Measurements from ENCODE around the gene SLC25A24.
"Not testable (repeated sequence)": the region's sequence is repeated elsewhere in the genome, so short reads cannot be mapped to it uniquely, and the experiment has no call there.

DNA sequence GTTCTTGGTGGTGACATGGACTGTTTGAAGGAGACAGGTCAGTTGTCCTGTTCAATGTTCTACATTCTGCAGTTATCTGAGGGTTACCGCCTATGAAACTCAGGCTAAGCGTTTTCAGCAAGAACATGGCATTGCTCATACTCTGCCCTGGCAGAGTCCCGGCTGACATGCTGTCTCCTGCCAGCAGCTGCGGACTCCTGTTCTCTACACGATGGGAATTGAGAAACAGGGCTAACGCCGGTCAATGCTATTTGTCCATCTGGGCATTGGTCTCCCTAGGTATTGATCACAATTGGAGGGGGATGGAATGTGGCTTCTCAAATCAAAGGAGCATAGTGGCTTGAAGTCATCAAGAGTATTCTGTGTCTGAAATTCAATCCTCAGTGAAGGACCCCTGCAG, 23.1 kb upstream of the SLC25A24 start:
- TF ChIP-seq, protein P1, sequence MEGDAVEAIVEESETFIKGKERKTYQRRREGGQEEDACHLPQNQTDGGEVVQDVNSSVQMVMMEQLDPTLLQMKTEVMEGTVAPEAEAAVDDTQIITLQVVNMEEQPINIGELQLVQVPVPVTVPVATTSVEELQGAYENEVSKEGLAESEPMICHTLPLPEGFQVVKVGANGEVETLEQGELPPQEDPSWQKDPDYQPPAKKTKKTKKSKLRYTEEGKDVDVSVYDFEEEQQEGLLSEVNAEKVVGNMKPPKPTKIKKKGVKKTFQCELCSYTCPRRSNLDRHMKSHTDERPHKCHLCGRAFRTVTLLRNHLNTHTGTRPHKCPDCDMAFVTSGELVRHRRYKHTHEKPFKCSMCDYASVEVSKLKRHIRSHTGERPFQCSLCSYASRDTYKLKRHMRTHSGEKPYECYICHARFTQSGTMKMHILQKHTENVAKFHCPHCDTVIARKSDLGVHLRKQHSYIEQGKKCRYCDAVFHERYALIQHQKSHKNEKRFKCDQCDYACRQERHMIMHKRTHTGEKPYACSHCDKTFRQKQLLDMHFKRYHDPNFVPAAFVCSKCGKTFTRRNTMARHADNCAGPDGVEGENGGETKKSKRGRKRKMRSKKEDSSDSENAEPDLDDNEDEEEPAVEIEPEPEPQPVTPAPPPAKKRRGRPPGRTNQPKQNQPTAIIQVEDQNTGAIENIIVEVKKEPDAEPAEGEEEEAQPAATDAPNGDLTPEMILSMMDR (IDR thresholded peaks at IDR 0.05; ENCODE audit: low read depth, low read length, poor library complexity, severe bottlenecking), result not testable (repeated sequence)
- TF ChIP-seq EZH2phosphoT487 (IDR thresholded peaks at IDR 0.05; ENCODE audit: borderline replicate concordance, low read length), result not testable (repeated sequence)

All from DOHH2 (cell line).